OCI-LY3 (cell line): ENCODE results near the gene TEX29.

Experiments
- H2AFZ ChIP-seq: fragments of 200-600, 300-600 bp; shearing (Covaris generic); 2 replicates; pipeline ENCODE4 v1.6.0; 2014; ENCODE audit warnings: antibody characterized with exemption, low read depth, low read length
- H3K27ac ChIP-seq: fragments of 200-600, 300-600 bp; sonication (generic); 2 replicates; pipeline ENCODE4 v1.5.1; 2014; ENCODE audit warnings: mild to moderate bottlenecking, low read length, moderate library complexity, mixed read lengths
- H3K27me3 ChIP-seq: fragments of 200-600, 300-600 bp; sonication (generic); 2 replicates; pipeline ENCODE4 v1.6.1; 2014; ENCODE audit warnings: low read depth, low read length, mixed read lengths
- H3K36me3 ChIP-seq: fragments of 200-600, 300-600 bp; sonication (generic); replicated peaks from 2 replicates; pipeline ENCODE3; 2014; ENCODE audit warnings: low read depth, low read length, mixed read lengths
- H3K4me1 ChIP-seq: fragments of 300-600, 200-600 bp; sonication (generic); 2 replicates; pipeline ENCODE4 v1.6.1; 2014; ENCODE audit warnings: low read length, mixed read lengths
- H3K4me2 ChIP-seq: fragments of 200-600, 300-600 bp; sonication (generic); 2 replicates; pipeline ENCODE4 v1.6.1; 2014; ENCODE audit warnings: low read length, mixed read lengths
- H3K4me3 ChIP-seq: fragments of 300-600, 200-600 bp; sonication (generic); 2 replicates; pipeline ENCODE4 v1.5.1; 2014; ENCODE audit warnings: antibody characterized with exemption, mild to moderate bottlenecking, low read length, moderate library complexity
- H3K79me2 ChIP-seq: fragments of 300-600, 200-600 bp; shearing (Covaris generic); 2 replicates; pipeline ENCODE4 v1.6.1; 2014; ENCODE audit warnings: mild to moderate bottlenecking, low read length, mixed read lengths
- H3K9ac ChIP-seq: fragments of 300-600, 200-600 bp; shearing (Covaris generic); 2 replicates; pipeline ENCODE4 v1.6.0; 2014; ENCODE audit warnings: mild to moderate bottlenecking, low read length, moderate library complexity
- H3K9me3 ChIP-seq: fragments of 200-600, 300-600 bp; shearing (Covaris generic); 2 replicates; pipeline ENCODE4 v1.6.1; 2014; ENCODE audit warnings: low read length, mixed read lengths; ENCODE audit not compliant: insufficient read depth
- H4K20me1 ChIP-seq: fragments of 200-600, 300-600 bp; sonication (generic); 2 replicates; pipeline ENCODE4 v1.6.1; 2016; ENCODE audit warnings: low read length, mixed read lengths; ENCODE audit not compliant: insufficient read depth
- EZH2phosphoT487 ChIP-seq: fragments of 200-600 bp; shearing (Covaris generic); IDR thresholded peaks from 2 replicates; pipeline ENCODE4 v1.6.1; 2018; ENCODE audit warnings: antibody characterized with exemption, mixed run types, low read depth
- TF ChIP-seq, protein P1 (sequence below): fragments of 200-600, 300-600 bp; sonication (generic); IDR thresholded peaks from 2 replicates; pipeline ENCODE4 v1.5.1; 2014; ENCODE audit warnings: antibody characterized with exemption, low read length, low read depth

TEX29 gene

DNA sequence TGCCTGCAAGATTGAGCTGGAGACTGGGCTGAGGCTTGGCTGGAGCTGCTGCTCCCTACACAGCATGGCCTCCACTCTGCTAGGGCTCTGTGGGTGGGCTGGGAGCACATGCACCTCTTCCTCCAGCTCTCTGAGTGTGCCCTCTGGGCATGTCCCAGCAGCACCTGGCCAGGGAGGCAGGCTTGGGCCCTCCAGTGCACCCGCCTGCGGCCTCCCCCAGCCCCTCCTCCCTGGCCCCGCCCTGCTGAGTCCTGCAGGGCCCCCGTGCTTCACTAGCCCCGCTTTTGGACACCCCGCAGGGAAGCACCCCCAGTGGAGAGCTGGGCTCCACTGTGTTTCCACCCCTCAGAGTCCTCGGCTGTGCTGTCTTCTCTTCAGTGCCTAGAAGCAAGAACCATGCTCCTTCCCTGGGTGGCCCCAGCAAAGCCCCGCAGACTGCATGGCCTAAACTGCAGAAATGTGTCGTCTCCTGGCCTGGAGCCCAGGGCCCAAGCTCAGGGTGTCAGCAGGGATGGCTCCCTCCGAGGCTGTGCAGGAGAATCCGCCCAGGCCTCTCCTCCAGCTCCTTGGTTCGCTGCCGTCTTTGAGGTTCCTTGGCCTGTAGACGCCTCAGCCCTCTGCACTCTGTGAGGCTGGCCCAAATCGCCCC, 5.0 kb upstream of the TEX29 start:
- Histone ChIP-seq H3K9me3 (no peaks in the 10 kb centered on the region), H3K4me2 (no peak overlapping the region), H3K9ac (no peak overlapping the region), H2AFZ (no peak overlapping the region), H3K4me1 (no peaks in the 10 kb centered on the region), H3K27me3 (no peaks in the 10 kb centered on the region), H3K79me2 (no peaks in the 10 kb centered on the region), H4K20me1 (no peaks in the 10 kb centered on the region), H3K27ac (no peak overlapping the region), H3K36me3 (peaks cover 9% of the 10 kb centered on the region), H3K4me3 (no peak overlapping the region)
- TF ChIP-seq, protein P1, sequence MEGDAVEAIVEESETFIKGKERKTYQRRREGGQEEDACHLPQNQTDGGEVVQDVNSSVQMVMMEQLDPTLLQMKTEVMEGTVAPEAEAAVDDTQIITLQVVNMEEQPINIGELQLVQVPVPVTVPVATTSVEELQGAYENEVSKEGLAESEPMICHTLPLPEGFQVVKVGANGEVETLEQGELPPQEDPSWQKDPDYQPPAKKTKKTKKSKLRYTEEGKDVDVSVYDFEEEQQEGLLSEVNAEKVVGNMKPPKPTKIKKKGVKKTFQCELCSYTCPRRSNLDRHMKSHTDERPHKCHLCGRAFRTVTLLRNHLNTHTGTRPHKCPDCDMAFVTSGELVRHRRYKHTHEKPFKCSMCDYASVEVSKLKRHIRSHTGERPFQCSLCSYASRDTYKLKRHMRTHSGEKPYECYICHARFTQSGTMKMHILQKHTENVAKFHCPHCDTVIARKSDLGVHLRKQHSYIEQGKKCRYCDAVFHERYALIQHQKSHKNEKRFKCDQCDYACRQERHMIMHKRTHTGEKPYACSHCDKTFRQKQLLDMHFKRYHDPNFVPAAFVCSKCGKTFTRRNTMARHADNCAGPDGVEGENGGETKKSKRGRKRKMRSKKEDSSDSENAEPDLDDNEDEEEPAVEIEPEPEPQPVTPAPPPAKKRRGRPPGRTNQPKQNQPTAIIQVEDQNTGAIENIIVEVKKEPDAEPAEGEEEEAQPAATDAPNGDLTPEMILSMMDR: no peak
- TF ChIP-seq EZH2phosphoT487: no peak

DNA sequence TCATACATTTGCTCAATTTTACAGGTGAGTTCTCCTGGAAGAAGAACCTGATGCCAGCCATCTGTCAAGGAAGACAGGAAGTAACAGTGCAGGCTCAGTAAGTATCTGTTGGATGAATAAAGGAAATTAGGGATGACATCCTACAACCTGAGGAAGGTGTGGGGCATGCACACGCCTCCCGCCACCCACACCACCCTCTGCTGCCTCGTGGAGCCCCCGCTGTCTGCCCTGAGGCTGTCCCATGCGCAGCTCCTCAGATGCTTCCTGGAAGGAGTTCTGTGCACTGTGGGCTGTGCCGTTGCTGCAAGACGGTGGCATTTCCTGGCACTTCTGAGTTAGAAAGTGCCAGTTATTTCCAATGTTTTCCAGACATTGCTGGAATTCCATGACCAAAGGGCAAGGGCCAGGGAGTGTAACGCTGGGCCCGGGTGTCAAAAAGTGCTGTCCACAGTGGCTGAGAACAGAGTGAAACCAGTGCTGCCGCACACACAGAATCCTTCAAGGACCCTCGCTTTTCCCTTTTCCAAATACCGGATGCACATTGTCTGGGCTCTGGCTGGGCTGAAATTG, 4.2 kb upstream of the TEX29 start:
- H3K4me2 ChIP-seq: no peak overlapping the region
- no peak for TF ChIP-seq EZH2phosphoT487
- TF ChIP-seq, protein P1: no peak
- H3K4me3 ChIP-seq: no peak overlapping the region
- no peak overlapping the region for H3K27ac ChIP-seq
- H3K9ac ChIP-seq: no peak overlapping the region
- H3K9me3 ChIP-seq: no peaks in the 10 kb centered on the region
- H3K79me2 ChIP-seq: no peaks in the 10 kb centered on the region
- no peak overlapping the region for H2AFZ ChIP-seq
- no peaks in the 10 kb centered on the region for H4K20me1 ChIP-seq
- no peaks in the 10 kb centered on the region for H3K4me1 ChIP-seq
- H3K27me3 ChIP-seq: no peaks in the 10 kb centered on the region
- H3K36me3 ChIP-seq: peaks cover 9% of the 10 kb centered on the region

DNA sequence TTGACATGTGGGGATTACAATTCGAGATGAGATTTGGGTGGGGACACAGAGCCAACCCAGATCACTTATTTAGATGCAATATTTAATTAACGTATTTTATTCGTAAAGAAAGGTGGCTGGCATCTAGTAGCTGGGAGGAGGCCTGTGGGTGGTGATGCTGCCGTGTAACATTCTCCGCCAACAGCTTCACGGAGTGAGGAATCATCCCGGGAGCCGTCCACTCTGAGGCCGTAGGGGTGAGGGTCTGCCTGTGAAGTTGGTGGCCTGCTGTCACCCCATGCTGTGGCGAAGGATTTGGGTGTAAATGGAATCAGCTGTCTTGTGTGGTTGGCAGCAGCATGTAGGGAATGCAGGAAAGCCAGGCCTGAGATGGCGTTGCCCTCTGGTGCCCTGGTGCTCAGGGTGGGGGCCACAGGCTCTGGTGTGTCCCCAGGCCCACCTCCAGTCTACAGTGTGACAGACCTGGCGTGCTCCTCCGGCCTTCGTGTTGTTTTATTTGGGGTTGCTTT, 3.3 kb upstream of the TEX29 start:
- Histone ChIP-seq H4K20me1 (no peaks in the 10 kb centered on the region), H3K4me2 (no peak overlapping the region), H3K27ac (no peak overlapping the region), H2AFZ (no peak overlapping the region), H3K4me1 (no peaks in the 10 kb centered on the region), H3K9ac (no peak overlapping the region), H3K4me3 (no peak overlapping the region), H3K36me3 (peaks cover 9% of the 10 kb centered on the region), H3K9me3 (no peaks in the 10 kb centered on the region), H3K27me3 (no peaks in the 10 kb centered on the region), H3K79me2 (no peaks in the 10 kb centered on the region)
- TF ChIP-seq, protein P1: no peak
- TF ChIP-seq EZH2phosphoT487: no peak

DNA sequence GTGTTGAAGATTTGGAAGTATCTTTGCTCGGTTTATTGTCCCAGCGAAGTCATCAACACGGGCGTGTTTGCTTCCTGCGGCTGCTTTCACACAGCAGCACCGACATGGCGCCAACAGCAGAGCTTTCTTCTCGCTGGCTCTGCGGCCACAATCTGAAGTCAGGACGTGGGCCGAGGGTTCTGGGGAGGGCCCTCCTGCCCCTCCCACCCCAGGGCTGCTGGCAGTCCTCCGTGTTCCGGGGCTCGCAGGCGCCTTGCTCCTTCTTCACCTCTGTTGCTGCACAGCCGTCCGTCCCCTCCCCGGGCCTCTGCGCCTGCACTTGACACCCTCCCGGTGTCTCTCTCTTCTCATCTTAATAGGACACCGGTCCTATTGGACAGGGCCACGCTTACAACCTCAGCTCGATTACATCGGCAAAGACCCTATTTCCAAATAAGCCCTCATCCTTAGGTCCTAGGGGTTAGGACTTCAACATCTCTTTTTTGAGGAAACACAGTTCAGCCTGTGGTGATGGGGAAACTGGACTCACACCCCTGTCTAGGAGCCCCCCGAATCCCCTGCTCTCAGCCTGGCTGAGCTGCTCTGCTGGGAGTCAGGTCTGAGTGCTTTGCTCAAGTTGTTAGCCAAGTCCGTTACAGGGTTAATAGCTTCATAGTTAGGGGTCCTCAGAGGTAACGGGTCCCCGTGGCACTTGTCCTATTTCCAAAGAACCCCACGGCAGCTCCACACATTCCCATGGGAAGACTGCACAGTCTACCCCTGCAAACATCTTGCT, 2.7 kb upstream of the TEX29 start:
- Histone ChIP-seq H3K4me1 (no peaks in the 10 kb centered on the region), H3K4me3 (no peak overlapping the region), H3K27ac (no peak overlapping the region), H3K9ac (no peak overlapping the region), H4K20me1 (no peaks in the 10 kb centered on the region), H2AFZ (no peak overlapping the region), H3K36me3 (peaks cover 2% of the 10 kb centered on the region), H3K79me2 (no peaks in the 10 kb centered on the region), H3K9me3 (no peaks in the 10 kb centered on the region), H3K4me2 (no peak overlapping the region), H3K27me3 (no peaks in the 10 kb centered on the region)
- TF ChIP-seq, protein P1: no peak
- TF ChIP-seq EZH2phosphoT487: no peak
